Gastrocnemius medialis (tissue), 4 donors: Measurements from ENCODE around the gene TLK2.

Source experiments
- POLR2A ChIP-seq, 2 donors: fragments of 450-650 bp; IDR thresholded peaks; one replicate each; pipeline ENCODE4 v1.6.1; 2017; ENCODE audit warnings: antibody characterized with exemption in 2 of 2, mild to moderate bottlenecking in 2 of 2, moderate library complexity in 2 of 2
- TF ChIP-seq, protein P1 (sequence below), 5 experiments: fragments of 450-650 bp in 3 of 5; fragments of 200-600 bp in 2 of 5; sonication (generic) in 2 of 5; IDR thresholded peaks in 4 of 5; conservative IDR thresholded peaks in 1 of 5; 1 replicate in 4 of 5; 2 replicates in 1 of 5; pipeline ENCODE4 v1.5.1; 2016 to 2019; ENCODE audit warnings: antibody characterized with exemption in 5 of 5, mild to moderate bottlenecking in 3 of 5, moderate library complexity in 3 of 5

DNA sequence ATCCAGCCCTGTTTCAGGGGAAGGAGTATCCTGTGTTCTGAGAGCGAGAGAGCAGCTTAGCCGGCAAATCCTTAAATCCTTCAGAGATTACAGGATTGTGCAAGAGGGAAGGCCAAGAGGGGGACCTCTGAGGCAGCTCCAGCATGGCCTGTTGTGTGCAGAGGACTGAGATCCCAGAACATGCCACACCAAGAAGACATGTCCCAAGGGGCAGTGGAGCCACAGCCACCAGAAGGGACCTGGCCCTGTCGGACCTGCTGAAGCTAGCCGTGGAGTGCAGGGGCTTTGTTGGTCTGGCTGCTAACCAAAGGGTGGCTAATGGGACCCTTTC, 147.2 kb downstream of the TLK2 start:
- TF ChIP-seq, protein P1, sequence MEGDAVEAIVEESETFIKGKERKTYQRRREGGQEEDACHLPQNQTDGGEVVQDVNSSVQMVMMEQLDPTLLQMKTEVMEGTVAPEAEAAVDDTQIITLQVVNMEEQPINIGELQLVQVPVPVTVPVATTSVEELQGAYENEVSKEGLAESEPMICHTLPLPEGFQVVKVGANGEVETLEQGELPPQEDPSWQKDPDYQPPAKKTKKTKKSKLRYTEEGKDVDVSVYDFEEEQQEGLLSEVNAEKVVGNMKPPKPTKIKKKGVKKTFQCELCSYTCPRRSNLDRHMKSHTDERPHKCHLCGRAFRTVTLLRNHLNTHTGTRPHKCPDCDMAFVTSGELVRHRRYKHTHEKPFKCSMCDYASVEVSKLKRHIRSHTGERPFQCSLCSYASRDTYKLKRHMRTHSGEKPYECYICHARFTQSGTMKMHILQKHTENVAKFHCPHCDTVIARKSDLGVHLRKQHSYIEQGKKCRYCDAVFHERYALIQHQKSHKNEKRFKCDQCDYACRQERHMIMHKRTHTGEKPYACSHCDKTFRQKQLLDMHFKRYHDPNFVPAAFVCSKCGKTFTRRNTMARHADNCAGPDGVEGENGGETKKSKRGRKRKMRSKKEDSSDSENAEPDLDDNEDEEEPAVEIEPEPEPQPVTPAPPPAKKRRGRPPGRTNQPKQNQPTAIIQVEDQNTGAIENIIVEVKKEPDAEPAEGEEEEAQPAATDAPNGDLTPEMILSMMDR (IDR thresholded peaks at IDR 0.05 in 4 of 5, conservative IDR thresholded peaks at IDR 0.05 in 1 of 5) = no peak
- no peak for TF ChIP-seq POLR2A (IDR thresholded peaks at IDR 0.05)
